MCF 10A (cell line): ENCODE results near the gene XK. TPM values are rescaled to one million over a fixed set of nuclear protein-coding genes. Genes with fewer than 3 reads are reported as not detected.

Experiments used
- BruUV-seq: library from RNA; stranded (reverse); fragments of 400-500 nt; replicated peaks from 2 replicates; lab custom pipeline; 2021; lab: Mats Ljungman, UMichigan
- CTCF ChIA-PET: fragments of 300-600 bp; sonication (Branson Sonifier 250); formaldehyde crosslinking; extraction: SDS; loops from one replicate; lab custom pipeline; 2021; ENCODE audit warnings: antibody characterized with exemption, inconsistent platforms; lab: Yijun Ruan, JAX
- POLR2A ChIA-PET: fragments of 300-600, 350-650 bp; sonication (Branson Sonifier 250); formaldehyde crosslinking; extraction: SDS; loops from one replicate; lab custom pipeline; 2020; ENCODE audit warnings: antibody characterized with exemption, inconsistent platforms; lab: Yijun Ruan, JAX
- DNase-seq: peaks from one replicate; pipeline ENCODE4 v3.0.0-alpha.2; 2018; ENCODE audit not compliant: unreplicated experiment
- H3K27ac Mint-ChIP-seq: one replicate; pipeline ENCODE4 v1.8.0; 2022; ENCODE audit warnings: mild to moderate bottlenecking, low read depth, mixed read lengths; ENCODE audit not compliant: unreplicated experiment
- H3K27me3 Mint-ChIP-seq: one replicate; pipeline ENCODE4 v1.8.0; 2022; ENCODE audit warnings: mixed read lengths; ENCODE audit not compliant: insufficient read depth, unreplicated experiment
- H3K36me3 Mint-ChIP-seq: one replicate; pipeline ENCODE4 v1.8.0; 2022; ENCODE audit warnings: mild to moderate bottlenecking, moderate library complexity, mixed read lengths; ENCODE audit not compliant: insufficient read depth, unreplicated experiment
- H3K4me1 Mint-ChIP-seq: one replicate; pipeline ENCODE4 v1.8.0; 2022; ENCODE audit warnings: mixed read lengths; ENCODE audit not compliant: insufficient read depth, unreplicated experiment
- H3K4me3 Mint-ChIP-seq: one replicate; pipeline ENCODE4 v1.8.0; 2022; ENCODE audit warnings: mild to moderate bottlenecking, moderate library complexity, mixed read lengths; ENCODE audit not compliant: unreplicated experiment
- H3K9me3 Mint-ChIP-seq: one replicate; pipeline ENCODE4 v1.8.0; 2022; ENCODE audit warnings: mixed read lengths; ENCODE audit not compliant: unreplicated experiment
- intact Hi-C: fragments of 100-400 bp; cut with micrococcal nuclease; formaldehyde crosslinking; loops from 2 replicates; pipeline ENCODE4 v1.14.1; 2022
- total RNA-seq: library from RNA; stranded (reverse); gene quantifications from 2 replicates; pipeline ENCODE4 v1.2.3, GENCODE V29; 2022
- TF ChIP-seq, protein P1 (sequence below): fragments of 200-600 bp; IDR thresholded peaks from one replicate; pipeline ENCODE4 v1.8.0; 2022; ENCODE audit warnings: antibody characterized with exemption, mild to moderate bottlenecking; ENCODE audit not compliant: unreplicated experiment

Gene XK
- total RNA-seq, 1 experiment from 2014 or later = 0.63 TPM

DNA sequence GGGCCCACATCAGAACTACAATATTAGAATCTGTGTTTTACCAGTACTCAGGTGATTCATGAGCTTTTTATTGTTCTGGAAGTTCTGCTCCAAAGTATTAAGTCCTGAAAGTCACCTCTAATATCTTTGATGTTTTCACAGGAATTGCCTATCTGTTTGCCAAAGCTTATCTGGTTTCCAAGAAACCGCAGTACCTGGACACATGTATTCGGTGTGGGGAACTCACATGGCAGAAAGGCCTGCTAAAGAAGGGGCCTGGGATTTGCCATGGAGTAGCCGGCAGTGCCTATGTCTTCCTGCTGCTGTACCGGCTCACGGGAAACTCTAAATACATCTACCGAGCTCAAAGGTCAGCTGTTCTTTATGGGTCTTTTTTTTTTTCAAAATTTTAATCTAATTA, 18.4 kb upstream of the XK start:
- Mint-ChIP-seq H3K27ac (no peak overlapping the region), H3K4me3 (no peak overlapping the region), H3K4me1 (no peaks in the 10 kb centered on the region), H3K27me3 (peaks cover 47% of the 10 kb centered on the region), H3K36me3 (no peaks in the 10 kb centered on the region), H3K9me3 (no peaks in the 10 kb centered on the region)
- no TSS peak for BruUV-seq
- intact Hi-C loops = no loop called here
- POLR2A ChIA-PET = interaction anchor here (1.0 to 1.1 kb wide), 2 partner anchors 14 to 28 kb away, joined by 3 to 4 read pairs; no protein-coding TSS in a partner anchor
- CTCF ChIA-PET = interaction anchor here (1.0 kb wide), 1 partner anchor 22 kb away, joined by 3 read pairs; no protein-coding TSS in a partner anchor
- TF ChIP-seq, protein P1, sequence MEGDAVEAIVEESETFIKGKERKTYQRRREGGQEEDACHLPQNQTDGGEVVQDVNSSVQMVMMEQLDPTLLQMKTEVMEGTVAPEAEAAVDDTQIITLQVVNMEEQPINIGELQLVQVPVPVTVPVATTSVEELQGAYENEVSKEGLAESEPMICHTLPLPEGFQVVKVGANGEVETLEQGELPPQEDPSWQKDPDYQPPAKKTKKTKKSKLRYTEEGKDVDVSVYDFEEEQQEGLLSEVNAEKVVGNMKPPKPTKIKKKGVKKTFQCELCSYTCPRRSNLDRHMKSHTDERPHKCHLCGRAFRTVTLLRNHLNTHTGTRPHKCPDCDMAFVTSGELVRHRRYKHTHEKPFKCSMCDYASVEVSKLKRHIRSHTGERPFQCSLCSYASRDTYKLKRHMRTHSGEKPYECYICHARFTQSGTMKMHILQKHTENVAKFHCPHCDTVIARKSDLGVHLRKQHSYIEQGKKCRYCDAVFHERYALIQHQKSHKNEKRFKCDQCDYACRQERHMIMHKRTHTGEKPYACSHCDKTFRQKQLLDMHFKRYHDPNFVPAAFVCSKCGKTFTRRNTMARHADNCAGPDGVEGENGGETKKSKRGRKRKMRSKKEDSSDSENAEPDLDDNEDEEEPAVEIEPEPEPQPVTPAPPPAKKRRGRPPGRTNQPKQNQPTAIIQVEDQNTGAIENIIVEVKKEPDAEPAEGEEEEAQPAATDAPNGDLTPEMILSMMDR = no peak
- DNase-seq = no peak

DNA sequence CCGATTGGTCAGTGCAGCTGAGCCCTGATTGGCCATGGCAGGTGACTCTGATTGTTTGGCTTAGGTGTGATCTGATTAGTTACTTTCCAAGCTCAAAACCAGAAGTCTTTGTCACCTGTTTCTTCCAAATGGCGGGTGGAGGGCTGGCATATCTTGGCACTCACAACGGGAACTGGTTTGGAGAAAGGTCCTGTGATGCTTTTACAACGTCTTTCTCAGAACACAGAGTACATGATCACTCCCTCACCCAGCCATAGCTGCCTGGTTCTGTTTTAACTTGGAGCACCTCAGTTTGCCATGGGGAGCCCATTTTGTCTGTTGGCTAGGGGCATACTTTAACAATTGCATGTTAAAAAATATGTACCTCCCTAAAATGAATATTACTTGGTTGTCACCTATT, 13.0 kb upstream of the XK start:
- DNase-seq = no peak
- ChIA-PET POLR2A (no interaction called here), CTCF (no interaction called here)
- no peaks in the 10 kb centered on the region for H3K36me3 Mint-ChIP-seq
- H3K27me3 Mint-ChIP-seq = peaks cover 34% of the 10 kb centered on the region
- no peak overlapping the region for H3K4me3 Mint-ChIP-seq
- no peak overlapping the region for H3K27ac Mint-ChIP-seq
- TF ChIP-seq, protein P1 = no peak
- BruUV-seq = no TSS peak
- intact Hi-C loops = no loop called here
- H3K4me1 Mint-ChIP-seq = no peaks in the 10 kb centered on the region
- no peaks in the 10 kb centered on the region for H3K9me3 Mint-ChIP-seq

DNA sequence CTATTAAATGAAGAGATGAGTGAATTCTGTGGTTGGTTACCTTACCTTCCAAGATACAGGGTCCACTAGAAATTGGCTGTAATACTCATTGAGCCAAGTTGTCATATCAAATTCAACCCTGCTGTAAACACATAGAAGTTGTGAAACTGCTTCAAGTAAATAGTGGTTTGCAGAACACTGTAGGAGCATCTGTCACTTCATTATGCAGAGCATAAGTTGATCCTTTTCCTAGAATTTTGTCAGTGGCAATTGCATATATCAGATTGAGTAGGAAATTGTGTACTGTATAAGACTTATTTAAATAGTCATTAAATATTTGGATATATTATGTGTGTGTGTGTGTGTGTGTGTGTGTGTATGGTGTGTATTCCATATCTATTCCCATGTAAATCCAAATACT, 8.8 kb upstream of the XK start:
- DNase-seq = no peak
- BruUV-seq = no TSS peak
- Mint-ChIP-seq H3K4me3 (no peak overlapping the region), H3K27ac (no peak overlapping the region), H3K4me1 (no peaks in the 10 kb centered on the region), H3K36me3 (no peaks in the 10 kb centered on the region), H3K27me3 (peaks cover 31% of the 10 kb centered on the region), H3K9me3 (no peaks in the 10 kb centered on the region)
- POLR2A ChIA-PET = no interaction called here
- intact Hi-C loops = no loop called here
- TF ChIP-seq, protein P1 = no peak
- CTCF ChIA-PET = no interaction called here

DNA sequence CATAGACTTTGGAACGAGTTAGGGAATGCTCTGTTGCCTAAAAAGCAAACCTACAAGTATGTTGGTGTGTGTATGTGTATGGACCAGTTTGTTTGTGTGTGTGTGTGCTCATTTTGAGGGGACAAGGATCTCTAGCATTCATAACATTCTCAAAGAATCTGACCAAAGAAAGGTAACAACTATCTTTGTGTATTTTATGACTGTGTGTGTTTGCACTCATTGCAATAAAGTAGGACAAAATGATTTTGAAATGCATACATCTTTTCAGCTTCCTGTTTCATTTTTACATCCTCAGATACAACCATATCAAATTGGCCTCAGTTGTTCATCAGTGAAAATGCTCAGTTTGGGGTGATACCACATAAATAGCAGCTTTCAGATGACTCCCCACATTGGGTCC, 8.3 kb upstream of the XK start:
- H3K9me3 Mint-ChIP-seq = no peaks in the 10 kb centered on the region
- CTCF ChIA-PET = no interaction called here
- H3K4me1 Mint-ChIP-seq = no peaks in the 10 kb centered on the region
- POLR2A ChIA-PET = no interaction called here
- H3K4me3 Mint-ChIP-seq = no peak overlapping the region
- peaks cover 29% of the 10 kb centered on the region for H3K27me3 Mint-ChIP-seq
- TF ChIP-seq, protein P1 = no peak
- DNase-seq = no peak
- no peaks in the 10 kb centered on the region for H3K36me3 Mint-ChIP-seq
- no peak overlapping the region for H3K27ac Mint-ChIP-seq
- no TSS peak for BruUV-seq
- intact Hi-C loops = no loop called here
